Activated naive CD4-positive, alpha-beta T cell treated with anti-CD3 and anti-CD28 coated beads, Interleukin-2, amount 50 U/mL, for 72 hours (primary cell): ENCODE measurements around the gene PDK3. TPM values are rescaled to one million over a fixed set of nuclear protein-coding genes. Genes with fewer than 3 reads are reported as not detected.

Source experiments
- ATAC-seq, 2 donors: fragments of 150-1000 bp; cut with Tn5 transposase; 2 replicates each; pipeline ENCODE4 v1.10.0; 2021; ENCODE audit warnings: mild to moderate bottlenecking in 2 of 2, moderate library complexity in 2 of 2
- DNase-seq, 2 donors: peaks; one replicate each; pipeline ENCODE4 v3.0.0; 2021 to 2022; ENCODE audit warnings: low spot score in 2 of 2
- H3K27ac Mint-ChIP-seq, 2 donors: one replicate each; pipeline ENCODE4 v1.8.0; 2022; ENCODE audit warnings: mild to moderate bottlenecking in 2 of 2, mixed read lengths in 2 of 2
- H3K36me3 Mint-ChIP-seq, 2 donors: one replicate each; pipeline ENCODE4 v1.8.0; 2022; ENCODE audit warnings: mixed read lengths in 2 of 2
- H3K9me3 Mint-ChIP-seq, 2 donors: one replicate each; pipeline ENCODE4 v1.8.0; 2022; ENCODE audit warnings: mixed read lengths in 2 of 2
- total RNA-seq, 2 donors: library from RNA; stranded (reverse); gene quantifications; one replicate each; pipeline ENCODE4 v1.2.3, GENCODE V29; 2022

The PDK3 gene
- total RNA-seq, 2 donors from 2014 or later, result 48.5 to 57.7 TPM

GRCh38 chrX:24508375-24508774, 43.3 kb downstream of the PDK3 start:
- H3K36me3 Mint-ChIP-seq, result peaks cover 11 to 34% of the 10 kb centered on the region in 2 donors
- DNase-seq, result no peak
- H3K9me3 Mint-ChIP-seq, result no peaks in the 10 kb centered on the region
- H3K27ac Mint-ChIP-seq, result no peak overlapping the region
- peak in 1 of 2 donors; percentile 67 for ATAC-seq

DNA sequence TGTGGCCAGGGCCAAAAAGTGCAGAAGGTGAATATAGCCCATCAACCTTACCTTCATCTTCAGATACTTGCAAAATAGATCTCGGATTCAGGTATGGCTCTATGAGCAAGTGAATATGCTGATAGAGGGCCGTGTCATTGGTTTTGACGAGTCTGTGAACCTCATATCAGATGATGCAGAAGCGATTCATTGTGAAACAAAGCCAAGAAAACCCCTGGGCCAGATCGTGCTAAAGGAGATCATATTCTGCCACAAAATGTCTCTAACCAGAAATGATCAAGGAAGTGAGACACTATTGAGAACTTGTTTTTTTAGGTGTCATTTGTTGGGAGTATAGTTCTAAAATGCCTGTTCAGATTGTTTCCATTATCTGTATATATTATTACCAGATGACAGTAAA, 48.3 kb downstream of the PDK3 start:
- DNase-seq (peak; percentile 28 to 54), ATAC-seq (peak; percentile 96 to 98)
- H3K9me3 Mint-ChIP-seq, result no peaks in the 10 kb centered on the region
- peak overlapping the region; percentile 75 to 88 for H3K27ac Mint-ChIP-seq
- peaks cover 18 to 23% of the 10 kb centered on the region in 2 donors for H3K36me3 Mint-ChIP-seq

GRCh38 chrX:24515447-24515846, 50.4 kb downstream of the PDK3 start:
- DNase-seq (no peak), ATAC-seq (no peak)
- Mint-ChIP-seq H3K9me3 (no peaks in the 10 kb centered on the region), H3K36me3 (peaks cover 11 to 15% of the 10 kb centered on the region in 2 donors), H3K27ac (peak overlapping the region in 1 of 2 donors; percentile 53)

- Mint-ChIP-seq H3K36me3 (peaks cover 0 to 5% of the 10 kb centered on the region in 2 donors), H3K9me3 (no peaks in the 10 kb centered on the region), H3K27ac (no peak overlapping the region)
- ATAC-seq (no peak), DNase-seq (no peak)
These were observed 55.4 kb downstream of the PDK3 start for GRCh38 chrX:24520472-24520871.

GRCh38 chrX:24525455-24525854, 60.4 kb downstream of the PDK3 start:
- ATAC-seq (no peak), DNase-seq (no peak)
- no peaks in the 10 kb centered on the region for H3K9me3 Mint-ChIP-seq
- H3K36me3 Mint-ChIP-seq, result no peaks in the 10 kb centered on the region
- H3K27ac Mint-ChIP-seq, result no peak overlapping the region

DNA sequence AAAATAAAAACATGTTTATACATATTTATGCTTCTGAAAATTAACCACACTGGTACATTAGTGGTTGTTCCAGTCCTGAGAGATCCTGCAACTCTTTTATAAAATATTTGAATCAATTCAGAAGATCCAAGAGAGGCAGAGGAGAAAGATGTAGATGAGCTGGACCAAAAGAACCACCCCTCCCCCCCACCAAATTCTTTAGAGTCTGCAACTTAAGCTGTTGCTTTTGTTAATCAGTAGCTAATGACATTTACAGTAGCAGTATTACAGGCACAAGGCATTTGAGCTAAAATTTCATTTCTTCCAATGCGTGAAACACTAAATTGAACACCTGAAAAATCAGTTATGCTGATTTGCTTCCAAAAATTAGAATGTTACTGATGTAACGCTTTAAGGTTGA, 61.5 kb downstream of the PDK3 start:
- no peaks in the 10 kb centered on the region for H3K9me3 Mint-ChIP-seq
- ATAC-seq (no peak), DNase-seq (no peak)
- H3K36me3 Mint-ChIP-seq, result no peaks in the 10 kb centered on the region
- H3K27ac Mint-ChIP-seq, result no peak overlapping the region

DNA sequence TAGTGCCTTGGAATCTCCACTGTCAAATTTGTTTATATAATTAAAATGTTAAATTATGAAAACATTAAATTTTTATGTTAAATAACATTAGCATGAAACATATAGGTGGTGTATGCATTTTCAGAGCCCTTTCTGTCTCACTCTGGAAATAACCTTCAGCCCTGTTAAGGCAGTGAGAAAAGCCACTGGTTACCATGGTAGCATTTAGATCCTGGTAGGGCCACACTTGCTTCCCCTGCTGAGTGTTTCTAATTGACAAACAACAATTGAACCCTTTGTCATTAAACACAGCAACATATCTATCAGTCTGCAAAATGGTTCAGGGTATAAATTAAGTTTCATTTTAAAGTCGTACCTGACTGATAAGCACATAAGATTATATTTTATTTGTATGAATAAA, 63.5 kb downstream of the PDK3 start:
- DNase-seq (no peak), ATAC-seq (no peak)
- Mint-ChIP-seq H3K9me3 (no peaks in the 10 kb centered on the region), H3K27ac (no peak overlapping the region), H3K36me3 (no peaks in the 10 kb centered on the region)

DNA sequence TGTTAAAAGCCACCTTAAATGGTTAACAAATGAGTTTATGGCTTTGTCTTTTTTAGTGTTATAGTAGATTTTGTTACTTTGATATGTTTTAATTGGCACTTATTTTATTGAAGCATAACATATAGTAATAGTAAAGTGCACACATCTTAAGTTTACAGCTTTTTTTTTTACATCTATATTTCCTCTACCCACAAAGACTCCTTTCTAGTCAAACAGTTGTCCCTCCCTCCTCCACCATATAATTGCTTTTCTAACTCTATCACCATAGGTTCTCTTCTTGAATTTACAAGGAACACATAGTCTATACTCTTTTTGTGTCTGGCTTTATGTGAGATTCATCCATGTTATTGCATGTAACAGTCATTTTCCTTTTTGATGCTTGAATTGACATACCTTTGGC, 71.5 kb downstream of the PDK3 start:
- Mint-ChIP-seq H3K9me3 (no peaks in the 10 kb centered on the region), H3K27ac (no peak overlapping the region), H3K36me3 (peaks cover 0 to 6% of the 10 kb centered on the region in 2 donors)
- DNase-seq, result no peak
- no peak for ATAC-seq

- no peaks in the 10 kb centered on the region for H3K36me3 Mint-ChIP-seq
- no peaks in the 10 kb centered on the region for H3K9me3 Mint-ChIP-seq
- no peak overlapping the region for H3K27ac Mint-ChIP-seq
These were observed 77.7 kb downstream of the PDK3 start for GRCh38 chrX:24542756-24543155.

DNA sequence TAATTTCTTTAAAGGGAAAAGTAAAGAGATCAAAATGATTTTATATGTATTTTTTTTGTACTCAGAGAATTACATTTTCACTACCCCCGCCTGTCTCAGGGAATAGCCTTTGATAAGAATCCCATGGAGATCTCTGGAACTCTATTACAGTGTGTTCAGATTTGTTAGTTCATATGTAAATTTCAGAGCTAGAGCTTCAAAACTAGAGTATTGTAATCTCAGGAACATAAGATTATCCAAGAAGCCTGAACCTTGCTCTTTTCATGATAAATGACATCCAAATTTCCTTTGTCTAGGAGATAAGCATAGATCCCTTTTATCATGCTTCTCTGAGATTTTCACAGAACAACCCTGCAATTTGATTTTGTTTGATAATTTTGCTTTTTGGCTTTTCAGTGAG, 82.9 kb downstream of the PDK3 start:
- Mint-ChIP-seq H3K36me3 (no peaks in the 10 kb centered on the region), H3K9me3 (no peaks in the 10 kb centered on the region), H3K27ac (no peak overlapping the region)
- DNase-seq (no peak), ATAC-seq (no peak)

More at GRCh38 chrX:24542756-24543155, 77.7 kb downstream of the PDK3 start:
- ATAC-seq (no peak), DNase-seq (no peak)

- Mint-ChIP-seq H3K9me3 (no peaks in the 10 kb centered on the region), H3K36me3 (no peaks in the 10 kb centered on the region)
These were observed 85.1 kb downstream of the PDK3 start for GRCh38 chrX:24550166-24550565.

DNA sequence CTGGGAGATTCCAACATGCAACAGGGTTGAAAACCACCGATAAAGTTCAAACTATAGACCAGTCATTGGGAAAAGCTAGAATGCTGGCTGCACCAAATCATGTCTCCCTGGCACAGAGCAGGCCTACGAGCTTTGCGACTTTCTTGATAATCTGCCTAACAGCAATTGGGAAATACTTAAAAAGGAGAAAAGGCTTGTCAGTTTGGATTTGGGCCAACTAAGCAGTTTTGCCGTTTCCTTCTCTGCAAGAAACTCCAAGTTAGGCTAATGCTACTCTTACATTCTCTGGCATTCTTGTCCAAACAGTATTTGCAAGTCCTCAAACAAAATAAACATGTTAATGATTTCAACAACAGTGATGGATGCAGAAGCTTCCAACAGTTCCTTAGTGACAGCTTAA, 87.9 kb downstream of the PDK3 start:
- H3K36me3 Mint-ChIP-seq, result no peaks in the 10 kb centered on the region
- H3K9me3 Mint-ChIP-seq, result no peaks in the 10 kb centered on the region
- DNase-seq (no peak), ATAC-seq (no peak)
- H3K27ac Mint-ChIP-seq, result no peak overlapping the region

More at GRCh38 chrX:24550166-24550565, 85.1 kb downstream of the PDK3 start:
- no peak overlapping the region for H3K27ac Mint-ChIP-seq
- ATAC-seq (no peak), DNase-seq (no peak)

DNA sequence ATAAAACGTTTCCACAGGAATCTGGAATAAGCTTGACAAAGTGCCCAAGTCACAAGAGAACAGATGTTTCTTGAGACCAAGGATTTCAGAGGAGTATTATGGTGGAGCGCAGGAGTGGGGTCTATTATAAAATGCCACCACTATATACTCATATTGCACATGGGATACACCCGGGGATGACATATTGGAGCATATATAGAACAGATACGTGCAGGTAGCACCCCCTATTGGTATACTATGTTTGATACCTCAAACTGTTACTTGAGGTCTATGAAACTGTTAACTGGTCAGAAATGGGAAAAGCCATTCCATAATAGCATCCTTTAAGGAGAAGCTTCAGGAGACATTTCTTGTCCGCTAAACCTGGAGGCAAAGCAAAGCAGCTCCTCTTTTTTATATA, 96.0 kb downstream of the PDK3 start:
- no peaks in the 10 kb centered on the region for H3K36me3 Mint-ChIP-seq
- no peak for DNase-seq
- H3K9me3 Mint-ChIP-seq, result no peaks in the 10 kb centered on the region
- peak in 1 of 2 donors; percentile 47 for ATAC-seq
- no peak overlapping the region for H3K27ac Mint-ChIP-seq

DNA sequence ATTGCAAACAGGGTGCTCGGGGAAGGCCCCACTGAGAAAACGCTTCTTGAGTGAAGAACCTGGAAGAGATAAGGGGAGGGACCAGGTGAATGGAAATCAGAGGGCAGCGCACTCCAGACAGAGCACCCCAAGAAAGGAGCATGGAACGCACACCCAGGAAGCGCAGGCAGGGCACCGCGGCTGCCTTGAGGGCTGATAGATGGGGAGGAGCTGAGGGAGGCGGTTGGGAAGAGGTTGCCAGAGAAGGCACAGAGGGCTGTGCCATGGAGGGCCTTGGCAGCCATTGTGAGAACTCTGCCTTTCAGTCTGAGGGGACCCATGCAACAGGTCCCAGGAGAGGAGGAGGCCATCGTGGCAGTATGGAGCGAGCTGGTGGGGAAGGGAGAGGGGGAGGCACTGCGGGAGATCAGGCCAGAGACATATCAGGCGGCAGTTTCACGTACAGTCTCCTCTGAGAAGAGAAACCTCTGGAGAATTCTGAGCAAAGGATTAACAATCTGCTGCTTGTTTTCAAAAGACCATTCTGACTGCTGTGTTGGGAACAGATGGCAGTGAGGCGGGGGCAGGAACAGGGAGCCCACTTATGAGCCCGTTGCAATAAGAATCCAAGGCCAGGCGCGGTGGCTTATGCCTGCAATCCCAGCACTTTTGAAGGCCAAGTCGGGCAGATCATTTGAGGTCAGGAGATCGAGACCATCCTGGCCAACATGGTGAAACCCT, 98.4 kb downstream of the PDK3 start:
- no peaks in the 10 kb centered on the region for H3K36me3 Mint-ChIP-seq
- no peak for DNase-seq
- ATAC-seq, result no peak
- H3K9me3 Mint-ChIP-seq, result no peaks in the 10 kb centered on the region
- H3K27ac Mint-ChIP-seq, result peak overlapping the region in 1 of 2 donors; percentile 84

GRCh38 chrX:24566240-24566639, 101.2 kb downstream of the PDK3 start:
- DNase-seq, result no peak
- Mint-ChIP-seq H3K27ac (no peak overlapping the region), H3K36me3 (no peaks in the 10 kb centered on the region), H3K9me3 (no peaks in the 10 kb centered on the region)
- no peak for ATAC-seq

GRCh38 chrX:24567169-24567568, 102.1 kb downstream of the PDK3 start:
- no peaks in the 10 kb centered on the region for H3K36me3 Mint-ChIP-seq
- ATAC-seq, result no peak
- no peaks in the 10 kb centered on the region for H3K9me3 Mint-ChIP-seq
- H3K27ac Mint-ChIP-seq, result no peak overlapping the region
- DNase-seq, result no peak

- Mint-ChIP-seq H3K27ac (no peak overlapping the region), H3K36me3 (no peaks in the 10 kb centered on the region), H3K9me3 (no peaks in the 10 kb centered on the region)
- DNase-seq, result no peak
- ATAC-seq, result peak in 1 of 2 donors; percentile 58
These were observed 109.7 kb downstream of the PDK3 start for GRCh38 chrX:24574743-24575142.

DNA sequence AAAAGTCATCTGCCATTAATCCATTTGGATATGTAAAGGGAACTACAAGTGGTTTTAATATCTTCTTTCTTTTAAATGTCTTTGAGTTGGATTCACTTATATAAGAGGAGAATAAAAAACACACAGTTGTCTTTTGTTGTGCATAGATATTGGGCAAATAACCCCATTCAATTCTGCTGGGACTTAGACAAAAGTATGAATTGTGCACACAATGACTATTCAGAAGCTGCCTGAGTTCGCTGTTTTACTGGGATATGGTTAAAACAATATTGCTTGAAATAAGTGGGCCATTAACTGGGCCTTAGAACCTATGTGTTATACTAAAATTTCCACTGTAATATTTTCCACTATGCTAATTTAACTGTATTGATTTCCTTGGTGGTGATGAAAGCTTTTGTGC, 110.4 kb downstream of the PDK3 start:
- Mint-ChIP-seq H3K36me3 (no peaks in the 10 kb centered on the region), H3K9me3 (no peaks in the 10 kb centered on the region), H3K27ac (no peak overlapping the region)
- DNase-seq (no peak), ATAC-seq (no peak)
